GM20000 (cell line): ENCODE results near the gene POTEB3.
"Not testable (repeated sequence)": the region's sequence is repeated elsewhere in the genome, so short reads cannot be mapped to it uniquely, and the experiment has no call there.

Experiments
- DNase-seq: peaks from one replicate; pipeline ENCODE4 v3.0.0; 2012; ENCODE audit warnings: low spot score

POTEB3 gene

DNA sequence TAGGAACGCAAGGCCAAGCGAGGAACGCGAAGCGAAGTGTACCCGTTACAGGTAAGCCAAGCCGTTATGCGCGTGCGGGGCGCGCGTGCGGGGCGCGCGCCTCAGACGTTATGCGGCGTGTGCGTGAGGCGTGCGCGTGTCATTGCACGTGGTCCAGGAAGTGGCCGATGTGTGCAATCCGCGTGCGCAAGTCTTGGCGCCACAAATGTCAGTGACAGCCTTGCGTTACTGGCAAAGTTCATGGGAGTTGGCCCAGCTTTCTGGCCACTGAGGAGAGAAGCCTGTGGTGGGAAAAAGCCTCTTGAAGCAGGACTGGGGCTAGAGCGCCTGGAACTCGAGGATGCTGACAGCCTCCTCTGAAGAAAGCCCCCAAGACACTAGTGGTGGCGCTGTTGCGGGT lies at the start of gene POTEB3:
TSS of gene POTEB3 (minus strand) at position 101 of the 400 bp plus-strand sequence. CDS start 488 bp downstream, outside the sequence.
- not testable (repeated sequence) for DNase-seq

DNA sequence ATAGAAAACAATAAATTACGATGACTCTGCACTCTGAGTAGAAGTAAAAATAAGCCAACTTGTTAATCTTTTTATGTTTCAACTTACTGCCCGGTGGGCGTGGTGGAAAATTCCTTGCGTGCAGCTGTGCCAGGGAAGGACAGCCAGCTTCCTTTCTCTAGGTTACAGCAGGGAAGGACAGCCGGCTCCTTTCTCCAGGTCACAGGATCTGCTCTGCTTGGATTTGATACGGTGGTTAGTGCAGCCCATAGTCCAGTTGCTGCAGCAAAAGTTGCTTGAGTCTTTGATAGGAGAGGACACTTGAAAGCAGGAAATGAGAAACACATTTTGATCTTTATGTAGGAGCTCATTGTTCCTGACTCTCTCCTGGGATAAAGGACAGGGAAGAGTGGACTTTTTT lies 13.4 kb upstream of the POTEB3 start:
- DNase-seq, result not testable (repeated sequence)

DNA sequence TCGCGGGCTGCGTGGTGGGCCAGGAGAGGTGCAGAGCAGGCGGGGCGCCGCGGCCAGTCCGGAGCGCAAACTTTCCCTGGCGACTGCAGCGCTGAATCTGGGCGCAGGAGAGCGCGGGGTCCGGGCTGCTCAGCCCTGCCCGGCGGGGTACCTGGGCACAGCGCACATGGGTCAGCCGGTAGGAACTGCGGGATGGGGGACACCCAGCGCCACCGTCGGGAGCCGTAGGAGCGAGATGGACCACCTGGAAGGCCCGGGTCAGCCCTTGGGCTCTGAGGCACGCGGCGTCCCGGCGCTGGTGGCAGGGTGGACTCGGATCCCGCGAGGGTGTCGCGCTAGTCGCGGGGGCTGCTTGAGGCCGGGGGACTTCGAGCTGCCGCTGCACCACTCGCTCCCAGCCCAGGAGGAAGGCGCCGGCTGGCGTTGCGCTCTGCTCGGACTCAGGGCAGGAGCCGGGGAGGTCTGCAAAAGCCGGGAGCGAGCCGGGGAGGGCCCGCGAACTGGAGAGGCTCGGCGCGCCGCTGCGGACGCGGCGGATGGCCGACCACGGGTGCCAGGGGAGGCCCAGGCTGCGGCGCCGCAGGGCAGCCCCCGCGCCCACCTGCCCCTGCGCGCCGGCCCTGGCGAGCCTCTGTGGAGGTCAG lies 11.7 kb upstream of the POTEB3 start:
- DNase-seq, result not testable (repeated sequence)

DNA sequence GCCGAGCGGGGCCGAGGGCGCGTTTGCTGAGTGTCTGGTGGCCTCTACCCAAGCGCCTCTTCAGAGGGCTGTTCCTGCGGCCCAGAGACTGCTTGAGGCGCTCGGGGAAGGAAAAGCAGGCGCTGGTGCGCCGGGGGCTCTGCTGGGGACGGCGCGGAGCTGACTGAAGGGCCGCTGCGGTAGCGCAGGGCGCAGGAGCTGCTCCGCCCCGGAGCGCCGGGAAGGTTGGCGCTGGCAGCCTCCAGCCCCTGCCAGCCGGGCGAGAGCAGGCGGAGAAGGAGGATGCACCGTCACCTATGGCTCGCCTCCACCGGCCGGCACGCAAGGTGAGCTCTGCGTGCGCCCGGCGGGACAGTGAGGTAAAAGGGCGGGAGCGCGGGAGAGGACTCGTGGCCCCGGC lies 11.2 kb upstream of the POTEB3 start:
- not testable (repeated sequence) for DNase-seq

DNA sequence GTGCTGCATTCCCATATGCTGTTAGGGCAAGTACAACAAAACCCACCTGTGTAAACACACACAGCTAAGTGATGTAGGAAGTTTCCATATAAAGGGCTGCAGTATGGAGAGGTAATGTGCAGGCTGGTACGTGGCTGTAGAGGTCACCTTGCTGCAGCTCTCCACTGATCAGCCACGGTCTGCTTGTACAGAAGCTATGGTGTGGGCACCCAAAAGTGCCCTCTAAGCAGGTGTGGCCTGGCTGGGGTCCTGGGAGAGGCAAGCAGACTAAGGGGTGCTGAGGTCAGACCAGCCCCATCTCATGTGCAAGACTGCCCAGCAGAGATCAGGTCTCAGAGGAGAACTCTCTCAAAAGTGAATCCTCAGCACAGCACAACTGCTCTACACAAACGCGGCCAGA lies 32.9 kb downstream of the POTEB3 start:
- not testable (repeated sequence) for DNase-seq

DNA sequence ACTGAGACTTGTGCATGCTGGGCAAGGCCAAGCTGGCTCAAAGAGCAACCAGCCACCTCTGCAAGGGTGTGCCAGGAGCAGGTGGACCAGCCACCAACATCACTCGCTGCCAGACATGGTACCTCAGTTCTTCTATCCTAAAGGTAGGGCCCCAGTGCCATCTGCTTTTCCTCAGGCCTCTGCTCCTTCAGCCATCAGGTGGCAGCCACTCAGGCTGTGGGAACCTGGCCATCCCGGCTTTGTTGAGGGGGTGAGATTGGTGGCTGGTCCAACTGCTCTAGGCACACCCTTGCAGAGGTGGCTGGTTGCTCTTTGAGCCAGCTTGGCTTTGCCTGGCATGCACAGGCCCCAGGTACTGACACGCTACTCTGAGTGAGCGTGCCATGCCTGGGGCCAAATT lies 38.8 kb downstream of the POTEB3 start:
- DNase-seq, result not testable (repeated sequence)

GRCh38 chr15:21399111-21399510 lies 41.2 kb downstream of the POTEB3 start:
- DNase-seq, result not testable (repeated sequence)

DNA sequence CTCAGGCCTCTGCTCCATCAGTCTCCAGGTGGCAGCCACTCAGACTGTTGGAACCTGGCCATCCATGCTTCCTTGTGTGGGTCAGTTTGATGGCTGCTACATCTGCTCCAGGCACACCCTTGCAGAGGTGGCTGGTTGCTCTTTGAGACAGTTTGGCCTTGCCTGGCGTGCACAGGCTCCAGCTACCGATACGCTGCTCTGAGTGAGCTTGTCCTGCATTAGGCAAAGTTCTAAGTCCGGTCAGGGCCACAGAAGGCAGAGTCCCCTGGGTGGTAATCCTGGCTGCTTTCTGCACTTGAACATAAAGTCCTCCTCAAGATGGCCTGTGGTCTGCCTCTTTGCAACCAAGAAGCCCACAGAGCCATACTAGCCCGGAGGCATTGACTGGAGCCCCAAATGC lies 41.8 kb downstream of the POTEB3 start:
- DNase-seq, result not testable (repeated sequence)

- not testable (repeated sequence) for DNase-seq
Measured at GRCh38 chr15:21397656-21398055, 42.6 kb downstream of the POTEB3 start.

- DNase-seq, result not testable (repeated sequence)
Measured at GRCh38 chr15:21397186-21397585, 43.1 kb downstream of the POTEB3 start.

DNA sequence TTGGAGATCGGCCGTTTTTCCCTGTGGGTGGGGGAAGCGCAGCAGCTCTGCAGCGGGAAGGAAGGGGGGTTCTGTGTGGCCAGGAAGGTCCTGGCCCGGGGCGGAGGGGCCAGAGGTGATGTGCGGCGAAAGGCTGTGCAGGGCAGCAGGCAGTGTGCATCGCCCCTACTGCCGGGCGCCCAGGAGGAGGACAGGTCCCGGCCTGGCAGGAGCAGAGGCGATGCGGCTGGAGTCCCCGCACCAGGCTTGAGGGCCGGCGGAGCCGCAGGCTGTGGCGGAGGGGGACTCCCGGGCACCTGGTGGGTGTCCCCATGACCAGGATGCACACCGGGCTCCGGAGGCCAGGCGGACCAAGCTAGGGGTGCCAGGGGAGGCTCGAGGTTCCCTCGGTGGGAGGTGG lies 54.3 kb downstream of the POTEB3 start:
- DNase-seq, result not testable (repeated sequence)

DNA sequence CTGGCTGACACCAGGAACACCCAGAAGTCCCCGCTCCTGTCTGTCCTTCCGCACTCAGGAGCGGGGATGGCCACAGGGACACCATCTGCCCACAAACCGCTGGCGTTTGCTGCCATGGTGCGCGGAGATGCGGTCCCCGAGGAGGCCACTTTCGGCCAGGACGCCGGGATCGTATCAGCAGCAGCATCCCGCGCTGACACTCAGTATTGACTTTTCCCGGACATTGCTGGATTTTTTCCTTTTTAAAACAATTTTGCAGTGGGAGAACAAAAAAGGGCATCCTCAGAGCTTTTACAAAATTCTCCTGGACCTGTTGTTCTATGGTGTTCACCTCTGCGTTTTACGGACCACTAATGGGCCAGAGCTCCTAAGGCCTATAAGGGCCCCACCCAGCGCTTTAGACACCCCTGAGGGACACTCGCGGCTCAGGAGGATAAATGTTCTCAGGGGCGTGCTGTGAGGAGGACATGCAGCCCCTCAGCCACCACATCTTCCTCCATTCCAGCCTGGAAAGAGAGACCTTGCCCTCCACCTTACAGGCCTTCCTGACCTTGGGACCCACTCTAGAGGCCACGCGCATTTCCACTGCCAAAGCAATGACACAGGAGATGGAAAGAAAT lies 56.3 kb downstream of the POTEB3 start:
- not testable (repeated sequence) for DNase-seq

DNA sequence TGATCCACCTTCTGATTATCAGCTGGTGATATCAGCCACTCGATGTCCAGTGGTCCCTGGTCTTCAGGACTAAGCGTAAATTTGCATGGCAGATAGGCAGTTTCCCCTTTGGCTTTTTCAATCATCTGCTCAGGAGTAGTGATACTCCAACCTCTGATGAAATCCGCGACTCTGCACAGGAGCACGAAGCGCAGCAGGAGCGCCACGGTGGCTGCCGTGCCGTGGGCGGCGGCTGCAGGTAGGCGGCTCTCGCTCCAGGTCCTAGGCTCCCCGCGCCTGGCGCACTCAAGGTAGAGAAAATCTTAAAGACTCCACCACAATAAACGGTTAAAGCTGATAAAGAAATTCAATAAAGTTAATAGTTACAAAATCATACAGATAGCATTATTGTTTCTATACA lies 66.6 kb downstream of the POTEB3 start:
- DNase-seq, result not testable (repeated sequence)

DNA sequence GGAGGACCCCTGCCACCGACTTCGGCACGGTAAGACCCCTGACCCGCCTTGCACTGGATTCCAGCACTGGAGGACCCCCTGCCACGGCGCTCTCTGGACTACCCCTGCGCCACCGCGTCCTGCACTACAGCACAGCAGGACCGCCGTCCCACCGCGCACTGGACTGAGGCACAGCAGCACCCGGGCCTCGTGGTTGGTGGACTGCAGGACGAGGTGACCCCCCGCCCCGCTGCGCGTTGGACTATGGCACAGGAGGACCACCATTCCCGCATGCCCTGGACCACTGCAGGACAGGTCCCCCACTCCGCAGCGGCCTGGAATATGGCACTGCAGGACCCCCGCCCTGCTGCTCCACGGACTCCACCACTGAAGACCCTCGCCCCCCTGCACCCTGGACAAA lies 71.1 kb downstream of the POTEB3 start:
- DNase-seq, result not testable (repeated sequence)

GRCh38 chr15:21368625-21369024 lies 71.7 kb downstream of the POTEB3 start:
- DNase-seq, result not testable (repeated sequence)
